OCI-M2 (cell line): ENCODE results near the gene RTBDN.

Experiments used
- DNase-seq: peaks from one replicate; lab custom pipeline; 2025; ENCODE audit not compliant: unreplicated experiment; lab: John Stamatoyannopoulos, UW

RTBDN gene

DNA sequence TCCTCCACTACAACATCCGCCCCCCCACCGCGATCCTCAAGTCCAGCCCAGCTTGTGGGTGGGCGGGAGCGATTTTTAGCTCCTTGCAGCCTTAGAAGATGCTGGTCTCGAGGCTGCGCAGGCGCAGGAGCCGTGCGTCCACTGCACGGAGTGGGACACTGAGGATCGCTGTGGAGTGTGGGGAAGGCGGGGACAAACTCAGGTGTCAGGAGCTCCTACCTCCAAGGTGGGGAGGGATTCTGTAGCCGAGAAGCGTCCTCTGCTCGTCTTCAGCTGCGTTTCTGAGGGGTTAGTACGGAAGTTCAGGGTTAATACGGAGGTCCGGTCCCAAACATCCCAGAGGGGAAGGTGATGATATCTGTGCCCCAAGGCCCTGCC lies at the start of gene RTBDN:
TSS of gene RTBDN (minus strand) at position 14 of the 378 bp plus-strand sequence. CDS start 4,600 bp downstream, outside the sequence.
- no peak for DNase-seq

DNA sequence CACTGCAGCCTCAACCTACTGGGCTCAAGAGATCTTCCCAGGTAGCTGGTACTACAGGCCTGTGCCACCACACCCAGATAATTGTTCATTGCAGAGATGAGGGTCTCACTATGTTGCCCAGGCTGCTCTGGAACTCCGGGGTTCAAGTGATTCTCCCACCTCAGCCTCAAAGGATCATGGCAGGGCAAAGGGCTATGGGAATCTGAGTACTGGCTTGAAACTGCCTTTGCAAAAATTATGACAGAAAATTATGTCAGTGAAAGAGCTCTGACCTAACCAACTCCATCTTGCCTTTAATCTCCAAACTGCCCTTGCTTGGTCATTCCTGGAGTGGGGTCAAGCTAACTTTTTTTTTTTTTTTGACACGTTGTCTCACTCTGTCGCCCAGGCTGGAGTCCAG lies 48.2 kb upstream of the RTBDN start:
- no peak for DNase-seq

GRCh38 chr19:12881172-12881808 lies 46.9 kb upstream of the RTBDN start, which contains the start of gene DNASE2:
TSS of gene DNASE2 (minus strand) at chr19:12881449. CDS start at chr19:12881375, 74 bp downstream.
- DNase-seq, result no peak

- no peak for DNase-seq
Measured at GRCh38 chr19:12880551-12881171, 46.3 kb upstream of the RTBDN start.

GRCh38 chr19:12875086-12875485 lies 40.7 kb upstream of the RTBDN start:
- DNase-seq, result no peak

DNA sequence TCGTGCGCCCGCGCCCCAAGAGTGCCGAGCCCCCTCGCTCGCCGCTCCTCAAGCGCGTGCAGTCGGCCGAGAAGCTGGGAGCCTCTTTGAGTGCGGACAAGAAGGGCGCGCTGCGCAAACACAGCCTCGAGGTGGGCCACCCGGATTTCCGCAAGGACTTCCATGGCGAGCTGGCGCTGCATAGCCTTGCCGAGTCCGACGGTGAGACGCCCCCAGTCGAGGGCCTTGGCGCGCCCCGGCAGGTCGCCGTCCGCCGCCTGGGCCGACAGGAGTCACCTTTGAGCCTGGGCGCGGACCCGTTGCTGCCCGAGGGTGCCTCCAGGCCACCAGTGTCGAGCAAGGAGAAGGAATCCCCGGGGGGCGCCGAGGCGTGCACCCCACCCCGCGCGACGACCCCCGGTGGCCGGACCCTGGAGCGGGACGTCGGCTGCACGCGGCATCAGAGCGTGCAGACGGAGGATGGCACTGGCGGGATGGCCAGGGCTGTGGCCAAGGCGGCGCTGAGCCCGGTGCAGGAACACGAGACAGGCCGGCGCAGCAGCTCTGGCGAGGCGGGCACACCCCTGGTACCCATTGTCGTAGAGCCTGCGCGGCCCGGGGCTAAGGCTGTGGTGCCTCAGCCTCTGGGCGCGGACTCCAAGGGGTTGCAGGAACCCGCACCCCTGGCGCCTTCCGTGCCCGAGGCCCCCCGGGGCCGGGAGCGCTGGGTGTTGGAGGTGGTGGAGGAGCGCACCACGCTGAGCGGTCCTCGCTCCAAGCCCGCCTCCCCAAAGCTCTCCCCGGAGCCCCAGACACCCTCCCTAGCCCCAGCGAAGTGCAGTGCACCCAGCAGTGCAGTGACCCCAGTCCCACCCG lies 39.7 kb upstream of the RTBDN start:
- DNase-seq, result no peak

GRCh38 chr19:12872941-12873890 lies 38.8 kb upstream of the RTBDN start:
- no peak for DNase-seq

DNA sequence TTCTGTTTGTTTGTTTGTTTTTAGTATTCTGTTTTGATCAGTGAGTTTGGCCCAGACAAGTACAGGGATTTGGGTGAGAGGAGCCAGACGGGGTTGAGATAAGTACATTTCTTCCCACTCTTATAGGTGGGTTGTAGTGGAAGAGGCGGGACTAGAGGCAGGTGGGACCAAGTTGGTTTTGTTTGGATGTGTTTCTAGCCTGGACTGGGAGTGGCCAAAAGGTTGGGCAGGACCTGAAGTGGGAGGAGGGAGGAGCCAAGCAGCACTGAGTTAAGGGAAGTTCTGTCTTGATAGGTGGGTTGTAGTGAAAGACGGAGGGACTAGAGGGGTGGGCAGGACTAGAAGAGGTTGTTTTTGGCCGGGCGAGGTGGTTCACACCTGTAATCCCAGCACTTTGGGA lies 37.9 kb upstream of the RTBDN start:
- DNase-seq, result no peak

DNA sequence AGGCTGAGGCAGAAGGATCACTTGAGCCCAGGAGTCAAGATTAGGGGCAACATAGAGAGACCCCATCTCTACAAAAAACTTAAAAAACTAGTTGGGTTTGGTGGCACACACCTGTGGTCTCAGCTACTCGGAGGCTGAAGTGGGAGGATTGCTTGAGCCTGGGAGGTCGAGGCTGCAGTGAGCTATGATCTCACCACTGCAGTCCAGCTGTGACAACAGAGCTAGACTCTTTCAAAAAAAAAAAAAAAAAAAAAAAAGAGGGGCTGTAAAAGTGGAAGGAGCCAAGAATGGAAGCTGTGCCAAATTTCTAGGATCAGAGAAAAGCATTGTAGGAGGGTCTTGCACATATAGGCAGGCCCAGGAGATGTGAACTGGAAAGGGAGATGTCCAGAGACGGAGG lies 37.3 kb upstream of the RTBDN start:
- DNase-seq, result no peak

DNA sequence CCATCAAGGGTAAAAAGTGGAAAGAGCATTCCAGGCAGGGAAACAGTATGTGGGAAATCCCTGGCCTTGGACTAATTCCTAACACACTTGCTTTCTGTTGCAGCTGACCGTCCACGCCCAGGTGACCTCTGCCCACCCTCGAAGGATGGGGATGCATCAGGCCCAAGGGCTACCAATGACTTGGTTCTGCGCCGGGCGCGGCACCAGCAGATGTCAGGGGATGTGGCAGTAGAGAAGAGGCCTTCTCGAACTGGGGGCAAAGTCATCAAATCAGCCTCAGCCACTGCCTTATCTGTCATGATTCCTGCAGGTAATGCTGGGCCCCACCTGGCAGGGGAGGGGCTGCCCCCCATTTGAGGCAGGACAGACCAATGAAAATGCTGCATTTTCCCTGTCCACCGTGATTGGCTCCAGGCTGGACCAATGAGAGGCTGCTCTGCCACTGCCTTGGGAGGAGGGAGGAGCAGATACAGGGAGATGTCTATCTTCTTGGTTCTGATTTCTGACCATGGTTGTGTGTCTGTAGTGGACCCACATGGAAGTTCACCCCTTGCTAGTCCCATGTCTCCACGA lies 34.2 kb upstream of the RTBDN start:
- no peak for DNase-seq

GRCh38 chr19:12867120-12868099 lies 33.0 kb upstream of the RTBDN start:
- DNase-seq, result no peak

- no peak for DNase-seq
Measured at GRCh38 chr19:12866416-12867119, 32.2 kb upstream of the RTBDN start.

DNA sequence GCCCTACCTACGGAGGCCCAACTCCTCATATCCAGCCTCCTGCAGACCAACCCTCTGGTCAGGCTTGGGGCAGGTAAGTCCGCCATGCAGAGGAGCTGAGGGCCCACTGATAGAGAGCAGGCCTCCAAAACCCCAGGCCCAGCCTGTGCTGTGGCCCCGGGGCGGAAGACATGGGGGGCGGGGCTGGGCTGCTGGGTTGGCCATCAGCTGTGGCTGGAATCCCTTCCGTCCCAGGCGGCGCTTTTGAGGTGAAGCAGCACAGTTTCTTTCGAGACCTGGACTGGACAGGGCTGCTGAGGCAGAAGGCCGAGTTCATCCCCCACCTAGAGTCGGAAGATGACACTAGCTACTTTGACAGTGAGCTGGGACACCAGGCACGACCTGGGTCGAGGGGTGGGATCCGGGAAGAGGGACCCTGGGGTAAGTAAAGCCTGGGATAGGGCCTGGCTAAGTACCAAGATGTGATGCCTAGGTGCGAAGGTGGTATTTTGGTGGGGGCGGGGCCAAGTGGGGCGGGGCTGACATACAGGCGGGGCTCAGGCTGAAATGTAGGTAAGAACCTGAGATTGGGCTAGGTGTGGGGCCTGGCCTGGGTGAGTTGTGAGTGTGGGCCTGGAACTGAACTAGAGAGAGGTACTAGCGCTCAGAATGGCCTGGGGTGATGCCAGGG lies 31.5 kb upstream of the RTBDN start:
- no peak for DNase-seq

DNA sequence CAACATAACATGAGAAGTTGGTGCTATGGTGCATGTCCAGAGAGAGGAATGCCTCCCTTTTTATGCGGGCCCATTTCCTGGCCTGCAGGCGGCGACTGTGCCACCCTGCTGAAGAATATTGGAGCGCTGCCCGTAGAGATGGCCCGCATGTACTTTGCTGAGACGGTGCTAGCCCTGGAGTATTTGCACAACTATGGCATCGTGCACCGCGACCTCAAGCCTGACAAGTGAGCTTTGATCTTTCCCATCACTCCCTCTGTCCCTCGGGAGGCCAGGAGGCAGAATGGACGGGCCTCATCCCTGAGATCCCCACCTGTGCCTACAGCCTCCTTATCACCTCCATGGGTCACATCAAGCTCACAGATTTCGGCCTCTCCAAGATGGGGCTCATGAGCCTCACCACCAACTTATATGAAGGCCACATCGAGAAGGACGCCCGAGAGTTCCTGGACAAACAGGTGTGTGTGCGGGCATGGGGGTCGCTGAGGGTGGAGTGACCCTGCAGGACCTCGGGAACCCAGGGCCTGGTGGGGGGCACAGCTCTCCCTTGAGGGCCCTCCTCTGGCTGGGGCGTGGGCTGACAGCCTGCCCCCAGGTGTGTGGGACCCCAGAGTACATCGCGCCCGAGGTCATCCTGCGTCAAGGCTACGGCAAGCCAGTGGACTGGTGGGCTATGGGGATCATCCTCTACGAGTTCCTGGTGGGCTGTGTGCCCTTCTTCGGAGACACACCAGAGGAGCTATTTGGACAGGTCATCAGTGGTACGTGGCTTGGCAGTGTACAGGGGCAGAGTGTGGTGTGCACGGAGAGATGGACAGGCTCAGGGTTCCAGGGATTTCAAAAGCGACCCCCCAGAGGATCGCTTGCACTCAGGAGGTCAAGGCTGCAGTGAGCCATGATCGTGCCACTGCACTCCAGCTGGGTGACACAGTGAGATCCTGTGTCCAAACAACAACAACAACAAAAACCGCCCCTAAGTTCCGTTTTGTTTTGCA lies 30.6 kb upstream of the RTBDN start:
- no peak for DNase-seq

DNA sequence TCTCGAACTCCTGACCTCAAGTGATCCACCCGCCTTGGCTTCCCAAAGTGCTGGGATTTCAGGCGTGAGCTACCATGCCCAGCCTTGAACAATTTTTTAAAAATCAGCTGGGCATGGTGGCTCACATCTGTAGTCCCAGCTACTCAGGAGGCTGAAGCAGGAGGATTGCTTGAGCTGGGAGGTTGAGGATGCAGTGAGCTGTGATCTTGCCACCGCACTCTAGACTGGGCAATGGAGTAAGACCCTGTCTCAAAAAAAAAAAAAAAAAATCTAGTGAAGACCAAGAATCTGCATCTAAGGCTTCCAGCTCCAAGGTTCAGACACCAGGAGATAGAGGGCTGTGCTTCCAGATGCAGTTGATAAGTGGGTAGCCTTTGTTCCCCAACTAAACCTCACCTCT lies 29.8 kb upstream of the RTBDN start:
- DNase-seq, result no peak

- DNase-seq, result no peak
Measured at GRCh38 chr19:12859546-12859945, 25.2 kb upstream of the RTBDN start.
